Uterine smooth muscle cell (primary cell): ENCODE data around the gene CTLA4. TPM values are rescaled to one million over a fixed set of nuclear protein-coding genes. Genes with fewer than 3 reads are reported as not detected.

Source experiments
- total RNA-seq: library from RNA; depleted of rRNA; stranded (reverse); fragments of >200 nt; gene quantifications from 2 replicates; pipeline ENCODE4 v1.2.3, GENCODE V29; 2014

Gene CTLA4
- total RNA-seq = not detected in 2 replicates

GRCh38 chr2:203867561-203868200, at the start of gene CTLA4:
TSS of gene CTLA4 (plus strand) at chr2:203867771. CDS start at chr2:203867943, 172 bp downstream.

Other genes starting within 250 kb of the CTLA4 start
- not detected in 2 replicates for gene CD28, start 161.1 kb upstream of the CTLA4 start, total RNA-seq
- not detected in 2 replicates for gene ICOS, start 69.0 kb downstream of the CTLA4 start, total RNA-seq